ENCODE measurements around the gene SLC35B4. TPM values are rescaled to one million over a fixed set of nuclear protein-coding genes. Genes with fewer than 3 reads are reported as not detected.

SLC35B4 gene
- total RNA-seq, 4 donors from 2014 or later: 3.7 to 8.6 (median 7.0) TPM

- intact Hi-C loops (cut with DNase I): no loop called here
- DNase-seq: no peak
- WGBS, 2 donors: 58 to 70% methylated on average over 2 to 3 of the region's 7 CpGs
- TF ChIP-seq CTCF (IDR thresholded peaks at IDR 0.05) (no peak), POLR2A (IDR thresholded peaks at IDR 0.05) (no peak)
- H3K36me3 ChIP-seq: no peaks in the 10 kb centered on the region
- H3K27me3 ChIP-seq: no peaks in the 10 kb centered on the region
- H3K4me1 ChIP-seq: peaks cover 0 to 19% (median 0%) of the 10 kb centered on the region in 3 donors
- H3K27ac ChIP-seq: no peak overlapping the region
- H3K4me3 ChIP-seq: no peak overlapping the region
- no peaks in the 10 kb centered on the region for H3K9me3 ChIP-seq
Measured at GRCh38 chr7:134355004-134355525, 38.3 kb upstream of the SLC35B4 start.

GRCh38 chr7:134353411-134353810, 36.7 kb upstream of the SLC35B4 start:
- no peak overlapping the region for H3K4me3 ChIP-seq
- no peaks in the 10 kb centered on the region for H3K9me3 ChIP-seq
- TF ChIP-seq POLR2A (IDR thresholded peaks at IDR 0.05) (no peak), CTCF (IDR thresholded peaks at IDR 0.05) (no peak)
- intact Hi-C loops (cut with DNase I): no loop called here
- H3K4me1 ChIP-seq: peaks cover 0 to 19% (median 0%) of the 10 kb centered on the region in 3 donors
- H3K27me3 ChIP-seq: no peaks in the 10 kb centered on the region
- no peaks in the 10 kb centered on the region for H3K36me3 ChIP-seq
- DNase-seq: no peak
- WGBS, 2 donors: 29 to 57% methylated on average over 4 of the region's 4 CpGs
- no peak overlapping the region for H3K27ac ChIP-seq

DNA sequence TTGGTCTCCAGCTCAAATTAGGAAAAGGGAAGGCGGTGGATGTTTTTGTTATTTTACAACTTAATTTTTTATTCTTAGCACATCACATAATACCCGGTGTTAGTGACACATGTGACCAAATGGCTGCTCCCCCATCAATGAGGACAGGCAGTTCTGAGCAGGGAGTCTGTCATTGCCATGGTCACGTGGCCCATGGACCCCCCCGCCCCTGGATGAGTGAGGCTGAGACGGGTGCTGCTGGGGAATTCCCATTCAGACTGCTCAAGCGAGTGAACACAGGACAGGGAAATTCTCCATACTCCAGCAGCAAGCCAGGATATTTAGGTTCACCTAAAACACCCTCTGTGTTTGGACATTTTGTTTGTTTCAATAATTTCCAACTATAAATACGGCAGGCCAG, 34.7 kb upstream of the SLC35B4 start:
- Histone ChIP-seq H3K4me3 (no peak overlapping the region), H3K27ac (no peak overlapping the region), H3K27me3 (peaks cover 0 to 6% (median 0%) of the 10 kb centered on the region in 4 donors), H3K36me3 (no peaks in the 10 kb centered on the region), H3K9me3 (no peaks in the 10 kb centered on the region), H3K4me1 (peaks cover 0 to 17% (median 0%) of the 10 kb centered on the region in 3 donors)
- intact Hi-C loops (cut with DNase I): no loop called here
- TF ChIP-seq CTCF (IDR thresholded peaks at IDR 0.05) (no peak), POLR2A (IDR thresholded peaks at IDR 0.05) (no peak)
- WGBS, 2 donors: 24 to 27% methylated on average over 7 of the region's 7 CpGs
- no peak for DNase-seq

DNA sequence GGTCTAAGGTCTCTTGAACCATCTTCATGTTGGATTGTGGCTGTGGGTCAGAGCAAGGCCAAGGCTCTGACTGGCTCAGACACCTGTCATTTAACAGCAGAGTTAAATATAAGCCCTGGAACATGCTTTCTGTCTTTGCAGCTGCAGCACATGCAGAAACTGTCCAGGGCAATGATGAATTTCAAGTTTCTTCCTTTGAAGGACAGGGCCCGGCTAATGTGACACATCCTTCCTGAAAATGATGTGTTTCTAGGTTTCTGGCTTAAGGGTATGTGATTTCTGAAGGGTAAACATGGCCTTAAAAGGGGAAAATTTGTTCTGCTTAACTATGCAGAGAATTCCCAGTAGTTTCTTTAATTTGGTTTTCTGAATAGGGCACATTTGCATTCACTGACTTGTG, 34.0 kb upstream of the SLC35B4 start:
- Histone ChIP-seq H3K27me3 (peaks cover 0 to 7% (median 0%) of the 10 kb centered on the region in 4 donors), H3K9me3 (no peaks in the 10 kb centered on the region), H3K4me3 (no peak overlapping the region), H3K36me3 (no peaks in the 10 kb centered on the region), H3K27ac (no peak overlapping the region), H3K4me1 (peaks cover 0 to 10% (median 0%) of the 10 kb centered on the region in 3 donors)
- intact Hi-C loops (cut with DNase I): no loop called here
- WGBS, 2 donors: 45 to 50% methylated on average over 1 of the region's 1 CpG
- TF ChIP-seq CTCF (IDR thresholded peaks at IDR 0.05) (no peak), POLR2A (IDR thresholded peaks at IDR 0.05) (no peak)
- no peak for DNase-seq

DNA sequence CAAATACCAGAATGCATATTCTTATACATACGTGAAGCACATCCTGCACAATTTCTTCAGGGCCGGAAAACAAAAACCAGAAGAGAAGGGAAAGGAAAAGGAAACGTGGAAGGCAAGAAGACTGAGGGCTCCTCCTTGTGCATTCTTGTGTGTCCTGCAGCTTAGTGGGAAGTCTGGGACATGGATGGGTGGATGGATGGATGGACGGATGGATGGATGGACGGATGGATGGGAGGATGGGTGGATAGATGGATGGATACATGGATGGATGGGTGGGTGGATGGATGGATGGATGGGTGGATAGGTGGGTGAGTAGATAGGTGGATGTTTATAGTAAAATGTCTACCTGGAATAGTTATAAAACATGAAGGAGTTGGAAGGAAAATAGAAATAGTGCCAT, 30.8 kb upstream of the SLC35B4 start:
- Histone ChIP-seq H3K9me3 (no peaks in the 10 kb centered on the region), H3K4me1 (no peaks in the 10 kb centered on the region), H3K4me3 (no peak overlapping the region), H3K36me3 (no peaks in the 10 kb centered on the region), H3K27ac (no peak overlapping the region), H3K27me3 (peaks cover 0 to 20% (median 0%) of the 10 kb centered on the region in 4 donors)
- DNase-seq: no peak
- TF ChIP-seq POLR2A (IDR thresholded peaks at IDR 0.05) (no peak), CTCF (IDR thresholded peaks at IDR 0.05) (no peak)
- intact Hi-C loops (cut with DNase I): no loop called here
- WGBS, 2 donors: 79 to 87% methylated on average over 5 of the region's 5 CpGs
